Measurements from ENCODE around the gene DUSP2.
A peak's percentile ranks its signal among the peaks of the same experiment; 100 is the strongest.
"Not testable (repeated sequence)": the region's sequence is repeated elsewhere in the genome, so short reads cannot be mapped to it uniquely, and the experiment has no call there.

DUSP2 gene

DNA sequence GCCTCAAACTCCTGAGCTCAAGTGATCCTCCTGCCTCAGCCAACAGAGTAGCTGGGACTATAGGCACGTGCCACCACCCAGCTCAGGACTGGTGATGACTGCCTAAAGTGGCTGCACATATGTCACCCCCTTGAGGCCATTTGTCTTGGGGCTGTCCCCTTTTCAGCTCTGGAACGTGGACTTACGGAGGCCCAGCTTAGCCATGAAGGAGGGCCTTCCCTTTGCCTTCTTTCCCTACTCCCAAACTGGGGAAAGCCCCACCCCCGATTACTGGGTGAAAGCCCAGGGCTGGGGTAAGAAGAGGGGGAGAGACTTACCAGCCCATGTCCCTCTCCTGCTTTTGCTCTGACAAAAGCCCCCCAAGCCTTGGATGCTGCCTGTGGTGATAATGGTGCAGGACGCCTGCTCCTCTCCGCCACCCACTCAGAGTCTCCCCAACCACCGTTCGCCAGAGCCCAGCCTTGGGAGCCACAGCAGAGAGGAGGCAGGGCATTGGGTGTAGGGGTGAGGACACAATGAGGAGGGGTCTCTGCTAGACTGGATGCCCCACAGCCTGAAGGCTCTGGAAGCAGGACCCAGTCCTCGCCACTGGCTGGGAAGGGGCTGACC, 2.5 kb upstream of the DUSP2 start:
- no peak for DNase-seq (ENCODE audit: low read depth in 2 of 2)

GRCh38 chr2:96146881-96147592, 1.8 kb upstream of the DUSP2 start:
- DNase-seq (ENCODE audit: low read depth in 2 of 2), result no peak

DNA sequence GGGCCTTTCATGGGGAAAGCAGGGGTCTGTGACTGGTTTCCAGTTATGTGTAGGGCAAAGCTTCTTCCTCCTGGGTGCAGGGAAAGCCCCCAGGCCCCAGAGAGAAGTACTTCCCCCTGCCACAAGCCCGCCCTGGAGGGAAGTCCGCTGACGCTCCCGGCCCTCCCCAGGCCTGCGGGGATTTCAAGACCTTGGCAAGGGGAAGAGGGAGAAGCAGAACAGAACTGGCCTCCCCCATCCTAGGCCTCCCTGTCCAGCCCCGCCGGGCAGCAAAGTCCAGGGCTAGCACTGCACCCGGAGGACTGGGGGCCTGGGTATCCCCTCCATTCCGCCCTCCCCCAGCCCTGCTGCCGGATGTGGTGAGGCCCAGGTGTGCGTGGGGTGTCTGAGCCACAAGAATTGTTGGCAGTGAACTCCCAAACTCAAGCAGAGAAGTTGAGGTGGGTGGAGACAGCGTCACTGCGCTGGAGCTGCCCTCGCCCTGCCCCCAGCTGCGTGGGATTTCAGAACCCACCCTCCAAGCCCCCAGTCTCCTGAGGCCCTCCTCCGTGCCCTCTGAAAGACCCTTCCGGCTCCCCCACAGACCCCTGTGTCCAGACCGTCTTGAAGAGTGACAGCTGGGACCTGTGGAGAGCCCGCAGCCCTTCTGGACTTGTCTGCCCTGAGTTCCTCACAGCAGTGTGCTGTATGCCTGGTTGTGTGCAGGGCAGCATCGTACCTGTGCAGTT, 1.1 kb upstream of the DUSP2 start:
- DNase-seq (ENCODE audit: low read depth in 2 of 2), result peak; percentile 88 to 90

DNA sequence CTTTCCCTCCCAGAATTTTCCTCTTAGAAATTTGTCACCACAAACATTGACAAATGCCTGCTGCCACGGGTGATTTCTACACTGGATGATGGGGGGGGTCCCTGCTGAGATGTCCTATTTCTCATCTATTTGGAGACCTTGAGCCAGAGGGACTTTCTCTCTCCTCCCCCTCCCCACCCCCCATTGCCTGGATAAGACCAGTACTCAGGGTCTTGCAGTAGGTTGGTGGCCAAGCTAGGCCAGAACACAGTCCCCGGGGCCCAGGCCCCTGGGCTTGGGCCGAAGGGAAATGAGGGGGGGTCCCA, 560 bp upstream of the DUSP2 start:
- no peak for DNase-seq (ENCODE audit: low read depth in 2 of 2)

- no peak for DNase-seq (ENCODE audit: low read depth in 2 of 2)
Observed at GRCh38 chr2:96144481-96145035, 682 bp downstream of the DUSP2 start.

DNA sequence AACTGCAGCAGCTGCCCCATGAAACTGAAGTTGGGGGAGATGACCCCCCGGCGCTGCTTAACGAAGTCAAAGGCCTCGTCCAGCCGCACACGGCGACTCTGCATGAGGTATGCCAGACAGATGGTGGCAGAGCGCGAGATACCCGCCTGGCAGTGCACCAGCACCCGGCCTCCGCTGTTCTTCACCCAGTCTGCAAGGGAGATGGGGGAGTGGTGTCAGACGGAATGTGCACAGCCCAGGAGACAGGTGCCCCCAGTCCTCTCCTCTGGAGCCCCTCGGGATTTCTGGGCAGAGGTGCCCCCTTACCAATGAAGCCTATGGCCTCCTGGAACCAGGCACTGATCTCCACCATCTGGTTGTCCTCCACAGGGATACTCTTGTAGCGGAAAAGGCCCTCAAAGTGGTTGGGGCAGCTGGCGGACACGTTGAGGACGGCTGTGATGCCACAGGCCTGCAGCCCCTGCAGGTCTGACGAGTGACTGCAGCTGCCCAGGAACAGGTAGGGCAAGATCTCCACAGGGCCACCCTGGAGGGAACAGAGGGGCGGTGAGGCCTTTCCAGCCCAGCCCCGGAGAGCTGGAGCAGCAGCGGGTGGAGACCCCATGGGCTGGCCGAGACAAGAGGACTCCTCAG, 1.3 kb downstream of the DUSP2 start:
- no peak for DNase-seq (ENCODE audit: low read depth in 2 of 2)

DNA sequence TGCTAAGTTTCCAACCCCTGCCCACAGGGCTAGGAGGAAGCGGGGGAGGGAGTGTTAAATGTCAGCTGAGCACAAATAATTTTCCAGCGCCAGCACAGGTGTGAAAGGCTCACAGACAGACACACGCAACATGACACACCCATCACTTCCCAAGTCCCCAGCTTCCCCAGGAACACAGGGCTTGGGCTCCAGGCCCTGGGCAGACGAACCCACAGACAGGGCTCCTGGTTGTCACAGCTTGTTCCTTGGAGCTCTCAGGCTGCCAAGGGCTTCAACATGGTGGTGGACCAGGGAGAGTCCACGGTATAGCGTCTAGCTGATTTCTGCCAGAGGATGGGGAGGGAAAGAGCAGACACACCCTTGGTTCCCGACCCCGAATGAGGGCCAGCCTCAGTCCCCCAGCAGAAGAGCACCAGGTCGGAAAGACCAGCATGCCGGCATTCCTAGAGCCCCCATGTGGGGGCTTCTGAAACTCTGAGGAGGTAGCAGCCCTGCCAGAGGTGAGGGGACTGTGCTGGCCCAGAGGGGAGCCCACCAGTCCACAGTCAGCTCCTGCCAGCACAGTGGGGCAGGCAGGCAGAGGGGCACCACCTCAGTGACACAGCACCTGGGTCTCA, 1.9 kb downstream of the DUSP2 start:
- no peak for DNase-seq (ENCODE audit: low read depth in 2 of 2)

DNA sequence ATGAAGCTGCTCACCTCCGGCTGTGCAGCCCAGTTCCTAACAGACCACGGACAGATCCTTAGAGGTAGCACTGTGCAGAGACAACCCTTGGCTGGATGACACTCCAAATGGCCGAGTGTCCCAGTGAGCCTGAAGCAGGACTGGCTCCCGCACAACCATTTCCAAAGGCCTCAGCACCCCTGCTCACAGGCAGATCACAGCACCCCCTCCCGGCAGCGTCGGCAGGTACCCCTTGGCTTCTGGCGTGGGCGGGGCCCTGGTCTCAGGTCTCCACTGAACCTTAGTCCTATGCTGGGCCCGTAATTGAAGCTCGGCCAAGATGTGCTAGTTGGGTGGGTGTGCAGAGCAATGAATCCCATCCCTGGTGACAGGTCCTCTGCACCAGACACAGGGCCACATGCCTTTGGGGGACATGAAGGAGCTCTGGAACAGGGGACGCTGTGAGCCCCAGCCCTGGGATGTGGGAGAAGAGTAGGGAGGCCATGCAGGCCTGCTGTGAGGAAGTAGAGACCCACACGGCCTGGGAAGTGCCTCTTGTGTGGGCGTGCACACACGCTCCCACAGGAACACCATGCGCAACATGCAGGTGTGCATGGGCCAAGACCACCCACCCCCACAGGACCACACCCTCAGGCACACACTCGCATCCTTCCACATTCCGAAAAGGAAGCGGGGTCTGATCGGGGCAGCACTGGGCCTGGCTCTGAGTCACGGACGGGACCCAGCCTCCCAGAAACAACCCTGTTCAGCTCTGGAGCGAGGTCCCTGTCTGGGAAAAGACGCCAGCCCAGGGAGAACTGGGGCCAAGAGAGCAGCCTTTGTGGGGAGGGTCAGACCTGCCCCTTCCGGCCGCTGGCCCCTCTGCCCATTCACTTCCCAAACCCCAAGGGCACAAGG, 2.8 kb downstream of the DUSP2 start:
- peak; percentile 76 to 79 for DNase-seq (ENCODE audit: low read depth in 2 of 2)

DNA sequence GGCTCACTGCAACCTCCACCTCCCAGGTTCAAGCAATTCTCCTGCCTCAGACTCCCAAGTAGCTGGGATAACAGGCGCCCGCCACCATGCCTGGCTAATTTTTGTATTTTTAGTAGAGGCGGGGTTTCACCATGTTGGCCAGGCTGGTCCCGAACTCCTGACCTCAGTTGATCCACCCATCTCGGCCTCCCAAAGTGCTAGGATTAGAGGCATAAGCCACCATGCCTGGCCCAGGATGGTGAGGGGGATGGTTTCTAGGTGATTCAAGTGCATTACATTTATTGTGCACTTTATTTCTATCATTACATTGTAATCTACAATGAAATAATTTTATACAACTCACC, 3.6 kb downstream of the DUSP2 start:
- DNase-seq (ENCODE audit: low read depth in 2 of 2), result not testable (repeated sequence)

DNA sequence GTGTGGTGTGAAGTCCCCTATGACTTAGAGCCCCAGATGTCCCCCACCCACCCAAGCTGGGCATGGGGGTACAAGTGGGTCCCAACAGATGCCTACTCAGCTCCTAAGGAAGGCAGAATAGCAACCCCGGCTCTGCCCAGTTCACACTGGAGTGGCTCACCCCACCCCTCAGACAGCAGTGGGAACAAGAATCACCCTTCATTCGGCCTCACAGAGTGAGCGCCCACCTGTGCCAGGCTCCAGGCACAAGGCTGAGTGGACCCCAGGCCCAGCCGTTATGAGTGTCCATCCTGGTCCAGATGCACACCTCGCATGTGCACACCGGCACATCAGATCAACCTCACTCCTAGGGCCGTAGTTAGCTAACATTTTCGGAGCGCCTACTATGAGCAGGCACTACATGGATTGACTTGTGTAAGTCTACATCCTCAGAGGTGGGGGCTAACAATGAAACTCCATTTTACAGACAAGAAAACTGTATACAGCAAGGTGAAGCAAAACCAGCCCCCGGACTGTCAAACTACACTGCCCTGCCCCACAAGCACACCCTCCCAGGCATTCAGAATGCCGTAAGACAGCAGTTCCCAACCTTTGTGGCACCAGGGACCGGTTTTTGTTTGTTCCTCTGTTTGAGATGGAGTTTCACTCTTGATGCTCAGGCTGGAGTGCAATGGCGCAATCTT, 4.2 kb downstream of the DUSP2 start:
- DNase-seq (ENCODE audit: low read depth in 2 of 2), result no peak

DNA sequence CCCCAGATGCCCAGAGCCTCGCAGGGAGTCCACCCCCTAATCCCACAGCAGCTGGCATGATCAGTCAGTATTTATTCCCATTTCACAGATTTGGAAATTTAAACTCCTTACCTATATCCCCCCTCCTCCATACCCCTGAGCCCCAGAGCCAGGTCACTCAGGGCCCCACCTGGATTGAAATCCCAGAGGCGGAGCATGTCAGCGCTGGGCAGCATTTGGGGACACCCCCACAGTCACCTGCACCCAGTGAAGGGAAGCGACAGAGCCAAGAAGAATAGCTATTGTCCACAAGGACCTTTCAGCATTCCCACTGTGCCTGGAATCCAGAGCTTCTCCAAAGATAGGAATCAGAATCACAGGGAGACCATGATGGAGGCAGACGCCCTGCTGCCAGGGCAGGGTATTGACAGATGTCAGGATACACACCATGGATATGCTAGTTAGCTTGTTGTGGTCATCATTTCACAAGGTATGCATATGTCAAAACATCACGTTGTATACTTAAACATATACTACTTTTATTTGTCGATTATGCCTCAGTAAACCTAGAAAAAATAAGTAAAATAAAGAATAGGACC, 6.0 kb downstream of the DUSP2 start:
- DNase-seq (ENCODE audit: low read depth in 2 of 2), result no peak

- no peak for DNase-seq (ENCODE audit: low read depth in 2 of 2)
Observed at GRCh38 chr2:96138179-96139145, 6.8 kb downstream of the DUSP2 start, which contains the start of gene ASTL. Gene ASTL (minus strand): TSS chr2:96138502. CDS start chr2:96138436, 66 bp downstream.

- DNase-seq (ENCODE audit: low read depth in 2 of 2), result no peak
Observed at GRCh38 chr2:96137321-96138178, 7.7 kb downstream of the DUSP2 start.

DNA sequence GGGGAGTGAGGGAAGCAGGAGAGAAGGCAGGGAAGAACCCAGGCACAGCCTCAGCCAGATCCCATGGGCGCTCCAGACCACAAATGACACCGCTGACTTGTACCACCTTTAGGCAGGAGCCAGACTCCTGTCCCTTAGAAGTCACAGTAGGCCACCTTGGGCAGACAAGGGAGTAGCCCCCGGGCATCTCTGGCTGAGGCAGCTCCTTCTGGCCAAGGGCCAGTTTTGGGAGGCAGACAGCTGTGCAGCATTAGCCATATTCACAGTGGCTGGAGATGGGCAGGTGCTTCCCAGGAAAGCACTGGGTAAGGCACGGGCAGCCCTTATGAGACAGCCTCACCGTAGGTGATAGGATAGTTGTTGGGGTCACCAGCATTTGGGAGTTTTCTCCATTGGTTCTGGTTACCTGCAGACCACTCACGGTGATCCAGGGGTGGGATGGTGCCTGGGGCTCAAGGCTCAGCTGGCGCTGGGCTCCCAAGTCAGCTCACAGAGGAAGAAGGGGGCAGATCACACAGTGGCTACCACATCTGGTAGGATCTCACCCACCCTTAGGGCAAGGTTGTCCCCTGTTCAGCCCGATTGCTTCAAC, 9.0 kb downstream of the DUSP2 start:
- no peak for DNase-seq (ENCODE audit: low read depth in 2 of 2)

- no peak for DNase-seq (ENCODE audit: low read depth in 2 of 2)
Observed at GRCh38 chr2:96135621-96136020, 9.6 kb downstream of the DUSP2 start.

GRCh38 chr2:96135171-96135570, 10.1 kb downstream of the DUSP2 start:
- no peak for DNase-seq (ENCODE audit: low read depth in 2 of 2)

- DNase-seq (ENCODE audit: low read depth in 2 of 2), result no peak
Observed at GRCh38 chr2:96134421-96134820, 10.8 kb downstream of the DUSP2 start.
